Epidermal melanocyte (primary cell): ENCODE results near the gene IP6K1.
A peak's percentile ranks its signal among the peaks of the same experiment; 100 is the strongest.

Experiments used
- DNase-seq: peaks from one replicate; pipeline ENCODE4 v3.0.0; 2011; ENCODE audit warnings: low spot score; ENCODE audit not compliant: insufficient read length

Gene IP6K1

DNA sequence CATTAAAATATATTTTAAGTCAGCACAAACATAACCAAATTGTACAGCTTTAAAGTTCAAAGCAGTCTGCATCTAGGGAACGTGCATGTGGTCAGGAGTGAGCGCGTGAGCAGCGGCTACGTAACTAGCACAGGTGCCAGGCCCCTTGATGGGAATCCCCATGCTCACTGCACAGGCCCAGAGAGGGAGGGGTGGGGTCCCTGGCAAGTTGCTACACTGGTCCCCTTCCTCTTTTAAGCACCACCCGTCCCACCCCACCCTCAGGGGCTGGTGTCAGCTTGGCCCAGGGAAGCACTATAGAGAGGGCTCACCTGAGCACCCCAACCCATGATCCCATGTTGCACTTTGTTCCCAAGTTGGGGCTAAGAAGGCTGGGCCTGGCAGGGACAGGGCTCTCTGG is 61.8 kb downstream of the IP6K1 start:
- DNase-seq = no peak

DNA sequence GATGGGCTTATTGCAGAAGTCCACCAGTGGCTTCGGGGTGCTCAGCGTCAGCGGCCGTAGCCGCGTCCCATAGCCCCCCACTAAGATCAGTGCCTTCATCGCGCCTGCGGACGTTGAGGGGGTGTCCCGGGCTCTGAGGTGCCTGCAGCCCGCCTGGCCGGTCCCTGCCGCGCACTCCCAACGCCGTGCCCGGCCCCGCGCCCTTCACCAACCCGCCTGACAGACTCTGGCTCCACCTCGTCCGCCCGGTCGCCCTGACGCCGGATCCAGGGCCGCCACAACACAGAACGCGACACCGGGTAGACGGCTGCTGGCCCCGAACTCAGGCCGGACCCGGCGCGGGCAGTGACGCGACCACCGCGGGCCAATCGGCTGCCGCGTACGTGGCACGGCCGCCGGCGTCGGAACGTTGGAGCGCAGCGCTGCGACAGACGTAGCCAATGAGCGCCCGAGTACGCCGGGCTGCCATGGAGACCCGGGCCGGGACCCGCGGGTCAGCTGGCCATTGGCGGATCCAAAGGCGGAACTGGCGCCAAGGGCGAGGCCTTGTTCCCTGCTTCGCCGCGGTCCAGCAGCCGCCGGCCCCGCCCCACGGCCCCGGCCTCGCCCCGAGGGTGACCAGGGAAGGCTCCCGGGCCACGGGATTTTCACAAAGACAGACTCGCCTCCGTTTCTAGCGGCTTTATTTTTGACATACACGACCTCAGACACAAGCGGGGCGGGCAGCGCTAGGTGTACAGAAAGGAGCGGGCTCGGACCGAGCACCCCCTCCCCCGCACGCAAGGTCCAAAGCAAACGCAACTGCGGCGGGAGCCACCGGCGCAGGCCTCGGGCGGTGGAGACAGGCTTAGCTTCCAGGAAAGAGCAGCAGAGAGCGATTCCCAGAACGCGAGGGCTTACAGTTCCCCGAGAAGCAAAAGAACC is 62.5 kb downstream of the IP6K1 start, which contains the start of gene GMPPB:
GMPPB (minus strand) TSS at position 324 of the 924 bp plus-strand sequence; CDS start at position 99, 225 bp downstream.
- DNase-seq = peak; percentile 97

DNA sequence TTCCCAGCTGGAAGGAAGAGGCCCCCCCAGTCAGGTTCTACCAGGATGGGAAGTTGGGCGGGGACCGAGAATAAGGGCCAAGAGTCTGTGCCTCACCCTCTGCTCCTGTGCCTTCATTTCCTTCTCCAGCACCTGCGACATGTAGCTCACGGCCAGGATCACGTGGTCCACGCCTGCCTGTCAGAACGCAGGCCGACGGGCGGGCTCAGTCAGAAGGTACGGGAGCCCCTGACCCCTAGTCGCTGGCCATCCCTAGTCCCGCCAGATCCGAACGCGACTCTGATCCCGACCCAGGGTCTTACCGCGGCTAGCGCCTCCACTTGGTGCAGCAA is 63.1 kb downstream of the IP6K1 start:
- DNase-seq = no peak

DNA sequence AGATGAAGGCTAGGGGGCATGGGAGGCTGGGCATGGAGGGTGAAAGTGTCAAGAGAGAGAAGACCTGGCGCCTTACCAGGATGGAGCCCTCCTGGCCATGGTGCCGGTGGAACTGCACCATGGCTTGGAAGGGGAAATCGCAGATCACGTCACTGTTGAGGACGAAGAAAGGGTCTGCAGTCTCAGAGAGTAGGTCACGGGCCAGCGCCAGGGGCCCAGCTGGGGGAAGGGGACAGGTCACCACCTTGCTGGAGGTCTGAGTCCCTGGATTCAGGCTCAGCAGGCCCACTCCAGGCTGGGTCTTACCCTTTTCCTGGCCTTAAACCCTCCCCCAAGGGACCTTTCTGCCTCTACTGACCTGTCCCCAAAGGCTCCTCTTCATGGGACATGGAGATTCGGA is 63.4 kb downstream of the IP6K1 start:
- DNase-seq = no peak

GRCh38 chr3:49721896-49722781 is 64.2 kb downstream of the IP6K1 start:
- DNase-seq = no peak

GRCh38 chr3:49721596-49721895 is 64.8 kb downstream of the IP6K1 start:
- no peak for DNase-seq

DNA sequence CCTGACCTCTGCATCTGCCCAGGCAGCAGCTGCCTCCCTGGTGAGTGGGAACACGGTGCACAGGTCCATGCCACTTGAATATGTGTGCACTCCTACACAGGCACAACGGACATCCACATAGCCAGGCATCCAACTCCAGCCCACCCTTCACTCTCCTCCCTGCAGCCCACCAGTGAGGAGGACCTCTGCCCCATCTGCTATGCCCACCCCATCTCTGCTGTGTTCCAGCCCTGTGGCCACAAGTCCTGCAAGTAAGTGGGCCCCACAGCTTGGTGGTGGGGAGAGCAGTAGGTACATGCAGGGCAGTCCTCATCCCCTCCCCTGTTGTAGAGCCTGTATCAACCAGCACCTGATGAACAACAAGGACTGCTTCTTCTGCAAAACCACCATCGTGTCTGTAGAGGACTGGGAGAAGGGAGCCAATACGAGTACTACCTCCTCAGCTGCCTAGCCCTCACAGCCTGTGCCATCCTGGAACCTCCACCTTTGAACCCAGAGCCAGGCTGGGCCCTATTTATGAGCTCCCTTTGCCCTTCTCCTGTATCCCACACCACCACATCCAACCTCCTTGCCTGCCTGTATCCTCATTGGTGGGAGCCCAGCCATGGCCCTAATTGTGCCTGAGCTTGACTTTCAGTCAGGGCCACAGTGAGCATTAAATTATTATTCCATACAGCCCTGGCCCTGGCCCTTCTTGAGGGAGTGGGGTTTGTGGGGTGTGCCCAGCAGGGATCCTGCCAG is 65.3 kb downstream of the IP6K1 start:
- DNase-seq = no peak

DNA sequence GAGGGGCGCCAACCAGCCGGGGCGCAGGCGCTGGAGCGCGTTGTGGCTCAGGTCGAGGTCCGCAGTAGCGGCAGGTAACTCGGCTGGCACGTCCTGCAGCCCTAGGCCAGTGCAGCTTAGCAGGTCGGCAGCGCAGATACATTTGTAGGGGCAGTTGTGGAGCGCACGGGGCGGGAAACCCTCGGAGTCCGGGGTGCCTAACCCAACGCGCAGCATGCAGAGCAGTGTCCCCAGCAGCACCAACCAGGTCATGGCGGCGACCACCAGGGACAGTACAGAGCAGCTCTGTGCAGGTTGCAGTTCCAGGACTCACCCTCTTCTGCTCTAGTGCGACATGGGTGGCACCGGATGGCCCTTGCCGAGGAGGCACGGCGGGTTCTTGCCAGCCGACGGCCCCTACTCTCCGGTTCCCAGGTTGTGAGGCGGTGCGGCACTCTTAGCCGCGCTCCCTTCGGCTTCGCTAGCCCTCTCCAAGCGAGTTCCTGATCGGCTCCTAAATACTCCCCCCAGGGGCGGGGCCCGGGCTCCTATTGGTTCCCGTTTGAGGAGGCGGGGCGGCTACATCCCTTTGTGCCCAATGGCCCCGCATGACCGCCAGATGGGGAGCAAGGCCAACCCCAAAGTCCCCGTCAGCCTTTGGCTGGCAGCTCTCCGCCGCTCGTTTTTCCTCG is 67.0 kb downstream of the IP6K1 start, which contains the start of gene AMIGO3:
AMIGO3 (minus strand) TSS at position 471 of the 671 bp plus-strand sequence; CDS start at position 252, 219 bp downstream.
- peak; percentile 99 for DNase-seq

GRCh38 chr3:49718858-49719213 is 67.5 kb downstream of the IP6K1 start:
- no peak for DNase-seq

GRCh38 chr3:49717959-49718857 is 68.1 kb downstream of the IP6K1 start:
- DNase-seq = no peak

DNA sequence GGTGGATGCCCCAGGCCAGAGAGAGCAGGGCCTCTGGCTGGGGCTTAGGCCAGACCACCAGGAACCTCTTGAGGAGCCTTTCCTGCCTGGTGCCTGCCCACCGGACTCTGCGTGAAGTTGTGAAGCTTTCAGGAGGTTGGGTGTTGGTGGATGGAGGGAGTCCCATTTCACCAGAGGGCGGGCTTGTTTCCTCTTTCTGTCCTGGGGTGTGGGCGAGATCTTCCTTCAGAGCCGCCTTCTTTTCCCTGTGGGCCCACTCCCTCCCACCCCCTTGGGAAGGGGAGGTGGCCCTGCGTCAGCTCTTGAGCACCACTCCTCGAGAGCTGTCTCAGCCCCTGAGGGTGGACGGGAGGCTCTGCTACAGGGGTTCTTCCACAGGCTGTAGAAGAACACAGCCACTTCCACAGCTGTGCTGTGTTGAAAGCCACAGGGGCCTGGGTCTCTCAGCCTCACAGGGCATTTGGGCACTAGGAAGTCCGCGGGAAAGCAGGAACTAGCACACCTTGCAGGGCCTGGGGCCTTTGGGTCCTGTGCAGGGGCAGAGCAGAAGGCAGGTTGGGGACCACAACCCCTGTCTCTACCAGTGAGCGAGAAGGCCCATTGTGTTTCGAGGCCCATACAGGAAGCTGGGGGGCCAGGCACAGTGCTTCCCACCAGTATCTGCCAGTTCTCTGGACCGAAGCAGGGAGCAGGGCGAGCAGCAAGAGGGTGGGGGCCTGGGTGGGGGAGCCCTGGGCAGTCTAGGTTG is 69.0 kb downstream of the IP6K1 start:
- no peak for DNase-seq

- DNase-seq = no peak
Measured at GRCh38 chr3:49716691-49717210, 69.6 kb downstream of the IP6K1 start.

DNA sequence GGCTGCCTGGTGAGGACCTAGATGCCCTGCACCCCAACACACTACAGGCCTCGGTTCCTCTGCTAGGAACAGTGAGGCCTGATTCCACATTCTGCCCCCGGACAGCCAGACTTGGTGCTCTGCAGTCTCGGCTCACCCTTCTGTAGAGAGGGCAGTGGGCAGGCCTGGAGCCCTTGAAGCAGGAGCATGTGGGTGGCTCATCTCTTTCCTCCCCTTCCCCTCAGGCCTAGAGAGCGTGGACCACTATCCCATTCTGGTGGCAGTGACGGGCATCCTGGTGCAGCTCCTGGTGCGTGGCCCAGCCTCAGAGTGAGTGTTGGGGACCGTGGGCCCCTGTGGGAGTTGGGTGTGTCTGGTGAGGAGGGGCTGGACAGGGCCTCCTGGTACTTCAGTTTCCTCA is 70.2 kb downstream of the IP6K1 start:
- no peak for DNase-seq

DNA sequence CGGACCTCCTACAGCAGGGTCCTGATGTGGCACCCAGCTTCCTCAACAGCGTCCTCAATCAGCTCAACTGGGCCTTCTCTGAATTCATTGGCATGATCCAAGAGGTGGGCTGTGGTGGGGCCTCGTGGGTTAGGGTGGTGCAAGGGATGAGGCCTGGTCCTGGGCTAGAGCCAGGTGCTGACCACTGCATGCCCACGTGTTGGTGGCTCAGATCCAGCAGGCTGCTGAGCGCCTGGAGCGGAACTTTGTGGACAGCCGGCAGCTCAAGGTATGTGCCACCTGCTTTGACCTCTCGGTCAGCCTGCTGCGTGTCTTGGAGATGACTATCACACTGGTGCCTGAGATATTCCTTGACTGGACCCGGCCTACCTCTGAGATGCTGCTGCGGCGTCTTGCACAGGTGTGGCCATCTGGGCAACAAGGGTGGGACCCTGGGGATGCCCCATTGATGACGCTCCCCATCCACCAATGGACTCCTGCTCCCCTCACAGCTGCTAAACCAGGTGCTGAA is 70.7 kb downstream of the IP6K1 start:
- DNase-seq = no peak

- no peak for DNase-seq
Measured at GRCh38 chr3:49714728-49715550, 71.4 kb downstream of the IP6K1 start.

DNA sequence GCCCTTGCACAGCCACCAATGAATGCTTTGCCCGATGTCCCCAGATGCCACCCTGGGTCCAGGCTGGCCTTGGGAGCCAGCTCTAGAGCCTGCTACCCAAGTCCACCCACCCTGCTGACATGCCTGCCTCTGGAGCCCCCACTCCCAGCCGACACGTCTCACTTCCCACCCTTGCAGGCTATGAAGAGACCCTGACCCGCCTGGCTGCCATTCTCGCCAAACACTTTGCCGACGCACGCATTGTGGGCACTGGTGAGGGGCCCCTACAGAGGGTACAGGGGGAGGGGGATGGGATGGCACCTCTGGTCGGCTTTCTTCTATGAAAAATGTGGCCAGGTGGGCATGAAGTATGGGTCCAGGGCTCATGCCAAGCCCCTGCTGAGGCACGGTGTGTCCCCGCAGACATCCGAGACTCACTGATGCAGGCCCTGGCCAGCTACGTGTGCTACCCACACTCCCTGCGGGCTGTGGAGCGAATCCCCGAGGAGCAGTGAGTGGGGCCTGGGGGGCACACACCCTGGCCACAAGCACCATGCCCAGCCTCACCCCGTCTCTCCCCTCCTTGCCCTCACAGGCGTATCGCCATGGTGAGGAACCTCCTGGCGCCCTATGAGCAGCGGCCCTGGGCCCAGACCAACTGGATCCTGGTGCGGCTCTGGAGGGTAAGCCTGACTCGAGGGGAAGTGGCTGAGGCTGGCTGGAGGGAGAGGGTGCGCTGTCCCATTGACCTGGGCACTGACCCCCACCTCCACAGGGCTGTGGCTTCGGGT is 72.8 kb downstream of the IP6K1 start:
- DNase-seq = no peak

DNA sequence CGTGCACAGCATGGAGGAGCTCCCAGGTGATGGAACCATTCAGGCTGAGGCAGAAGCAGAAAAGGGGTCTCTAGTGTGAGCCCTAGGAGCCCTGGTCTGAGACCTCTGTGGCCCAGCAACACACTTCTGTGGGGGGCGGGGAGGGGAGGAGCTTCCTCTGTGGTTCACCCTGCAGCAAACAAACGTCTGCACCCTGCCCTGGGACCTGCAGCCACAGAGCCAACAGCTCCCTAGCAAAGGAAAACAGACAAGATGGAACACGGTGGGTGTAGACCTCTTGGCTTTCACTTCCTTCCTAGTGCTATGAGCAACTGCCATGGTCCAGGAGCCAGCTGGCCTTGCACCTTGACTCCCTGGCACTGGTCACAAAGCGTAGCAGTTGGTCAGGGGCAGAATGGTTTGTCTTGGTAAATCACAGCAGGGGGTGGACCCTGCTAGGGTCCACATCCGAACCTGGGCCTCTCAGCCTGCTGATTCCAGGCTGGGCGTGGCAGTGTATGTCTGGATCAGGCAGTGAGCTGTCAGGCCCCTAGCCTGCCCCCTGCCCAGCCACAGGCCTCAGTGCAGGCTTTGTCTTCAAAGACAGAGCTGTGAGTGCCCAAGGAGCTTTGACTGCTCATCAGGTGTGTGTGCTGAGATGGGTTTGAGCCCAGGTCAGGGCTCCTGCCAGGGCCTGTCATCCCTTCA is 73.6 kb downstream of the IP6K1 start:
- DNase-seq = no peak
